ENCODE measurements around the gene CASZ1. TPM values are rescaled to one million over a fixed set of nuclear protein-coding genes. Genes with fewer than 3 reads are reported as not detected.
A peak's percentile ranks its signal among the peaks of the same experiment; 100 is the strongest.

CASZ1 gene
- total and polyA plus RNA-seq, 12 donors, result 2.5 to 35.2 (median 7.0) TPM

DNA sequence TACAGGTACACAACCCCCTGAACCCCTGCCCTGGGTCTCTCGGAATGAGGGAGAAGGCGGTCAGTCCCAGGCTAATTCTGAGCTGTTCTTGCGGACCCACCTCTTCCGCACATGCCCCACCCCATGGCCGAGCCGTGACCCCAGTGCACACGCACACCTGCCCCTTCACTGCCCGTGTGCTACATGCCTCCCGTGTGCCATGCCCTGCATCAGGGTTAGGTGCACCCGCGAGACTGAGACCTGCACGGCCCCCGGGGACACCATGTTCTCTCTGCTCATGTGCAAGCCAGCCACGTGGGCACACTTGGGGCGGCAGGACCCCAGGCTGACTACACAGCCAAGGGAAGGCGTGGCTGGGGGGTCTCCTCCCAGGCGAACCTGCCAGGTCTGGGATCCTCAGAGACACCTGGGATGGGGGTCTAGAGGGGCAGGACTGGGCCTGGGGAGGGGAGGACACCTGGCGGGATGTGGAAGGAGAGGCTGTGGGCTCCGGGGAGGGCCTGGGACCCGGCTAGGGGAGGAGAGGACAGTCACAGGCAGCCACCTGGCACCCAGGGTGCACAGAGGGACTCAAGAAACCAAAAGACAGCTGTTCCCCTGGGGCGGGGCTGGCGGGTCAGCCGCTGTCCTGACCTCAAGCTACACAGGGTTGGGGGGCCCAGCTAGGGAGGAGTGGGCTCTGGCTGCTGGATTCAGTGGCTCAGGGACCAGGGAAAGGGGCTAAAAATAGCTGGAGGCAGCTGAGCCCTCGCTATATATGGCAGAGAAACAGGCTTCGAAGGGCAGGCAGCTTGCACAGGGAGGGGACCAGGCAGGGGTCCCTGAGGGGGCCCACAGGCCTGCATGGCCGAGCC is 133.4 kb downstream of the CASZ1 start:
- Histone ChIP-seq H3K27ac (peak overlapping the region in 2 of 5 donors; percentile 74 to 82), H3K36me3 (replicated peaks in 1 of 2) (no peaks in the 10 kb centered on the region), H3K9me3 (replicated peaks in 1 of 3) (no peaks in the 10 kb centered on the region), H3K27me3 (no peaks in the 10 kb centered on the region), H3K4me3 (no peak overlapping the region), H3K4me1 (replicated peaks in 1 of 2) (peaks cover 11 to 29% of the 10 kb centered on the region in 2 donors)
- intact Hi-C loops (cut with DNase I), result no loop called here
- TF ChIP-seq CTCF (IDR thresholded peaks at IDR 0.05) (no peak), POLR2A (IDR thresholded peaks at IDR 0.05) (no peak)
- WGBS, 4 donors, result 67 to 82% (median 71%) methylated on average over 15 to 26 of the region's 26 CpGs
- no peak for DNase-seq

- no peak for DNase-seq
- Histone ChIP-seq H3K4me3 (no peak overlapping the region), H3K9me3 (replicated peaks in 1 of 3) (no peaks in the 10 kb centered on the region), H3K36me3 (replicated peaks in 1 of 2) (no peaks in the 10 kb centered on the region), H3K27ac (no peak overlapping the region), H3K4me1 (replicated peaks in 1 of 2) (peaks cover 11 to 29% of the 10 kb centered on the region in 2 donors), H3K27me3 (no peaks in the 10 kb centered on the region)
- TF ChIP-seq POLR2A (IDR thresholded peaks at IDR 0.05) (no peak), CTCF (IDR thresholded peaks at IDR 0.05) (no peak)
- 95 to 96% (median 96%) methylated on average over 8 of the region's 8 CpGs for WGBS, 4 donors
- intact Hi-C loops (cut with DNase I), result no loop called here
These were observed 134.3 kb downstream of the CASZ1 start for GRCh38 chr1:10662090-10662688.

DNA sequence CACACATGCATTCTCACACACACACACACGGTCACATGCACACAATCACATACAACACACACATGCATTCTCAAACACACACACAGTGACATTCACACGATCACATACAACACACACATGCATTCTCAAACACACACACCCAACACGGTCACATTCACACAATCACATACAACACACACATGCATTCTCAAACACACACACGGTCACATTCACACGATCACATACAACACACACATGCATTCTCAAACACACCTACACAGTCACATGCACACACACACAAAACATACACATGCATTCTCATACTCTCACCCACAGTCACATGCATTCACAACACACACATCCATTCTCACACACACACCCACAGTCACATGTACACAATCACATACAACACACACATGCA is 135.0 kb downstream of the CASZ1 start:
- Histone ChIP-seq H3K36me3 (replicated peaks in 1 of 2) (no peaks in the 10 kb centered on the region), H3K4me3 (no peak overlapping the region), H3K4me1 (replicated peaks in 1 of 2) (peaks cover 11 to 29% of the 10 kb centered on the region in 2 donors), H3K27ac (no peak overlapping the region), H3K9me3 (replicated peaks in 1 of 3) (no peaks in the 10 kb centered on the region), H3K27me3 (no peaks in the 10 kb centered on the region)
- TF ChIP-seq CTCF (IDR thresholded peaks at IDR 0.05), result no peak
- TF ChIP-seq POLR2A (IDR thresholded peaks at IDR 0.05), result no peak
- WGBS, 4 donors, result 90 to 98% (median 94%) methylated on average over 5 of the region's 5 CpGs
- intact Hi-C loops (cut with DNase I), result no loop called here
- DNase-seq, result no peak

DNA sequence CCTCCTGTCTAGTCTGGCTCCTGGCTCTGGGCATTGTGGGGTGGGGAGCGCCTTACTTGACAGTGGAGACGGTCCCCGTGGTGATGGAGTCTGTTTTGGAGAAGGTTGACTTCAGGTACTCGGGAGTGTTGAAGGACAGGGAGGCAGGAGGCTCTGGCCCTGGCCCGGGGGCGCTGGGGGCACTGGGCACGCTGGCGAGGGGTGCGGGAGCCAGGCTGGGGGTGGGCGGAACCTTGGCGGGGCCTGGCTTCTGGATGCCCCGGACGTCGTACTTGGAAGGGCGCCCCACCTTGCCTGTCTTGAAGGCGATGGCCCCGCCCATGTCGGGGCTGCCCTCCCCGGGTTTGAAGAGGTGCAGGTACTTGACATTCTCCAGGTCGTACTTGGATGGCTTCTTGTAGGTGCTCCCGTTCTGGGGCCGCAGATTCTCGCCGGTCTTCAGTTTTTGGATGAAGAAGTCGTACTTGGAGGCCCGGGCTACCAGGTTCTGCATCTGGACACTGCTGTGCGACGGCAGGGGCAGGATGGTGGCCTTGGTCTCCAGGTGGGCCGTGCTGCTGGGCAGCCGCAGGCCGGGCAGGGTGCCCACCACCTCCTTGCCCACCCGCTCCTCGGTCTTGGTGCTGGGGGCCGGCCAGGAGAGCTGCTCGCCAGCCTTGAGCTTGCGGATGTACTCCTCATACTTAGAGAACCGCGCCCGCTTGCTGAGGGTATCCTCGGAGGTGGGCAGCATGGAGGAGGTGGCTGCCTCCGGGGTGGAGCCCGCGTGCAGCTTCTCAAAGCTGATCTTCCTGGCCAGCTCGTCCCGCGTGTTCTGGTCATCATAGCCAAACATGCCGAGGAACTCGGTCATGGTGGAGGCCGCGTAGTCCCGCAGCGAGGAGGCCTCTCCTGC is 136.6 kb downstream of the CASZ1 start:
- H3K4me3 ChIP-seq, result no peak overlapping the region

More for the DNA sequence above, 136.6 kb downstream of the CASZ1 start:
- WGBS, 4 donors, result 92 to 97% (median 95%) methylated on average over 23 to 52 of the region's 52 CpGs
- Histone ChIP-seq H3K27me3 (no peaks in the 10 kb centered on the region), H3K36me3 (replicated peaks in 1 of 2) (no peaks in the 10 kb centered on the region), H3K27ac (no peak overlapping the region), H3K4me1 (replicated peaks in 1 of 2) (peaks cover 11 to 20% of the 10 kb centered on the region in 2 donors), H3K9me3 (replicated peaks in 1 of 3) (no peaks in the 10 kb centered on the region)
- DNase-seq, result no peak
- intact Hi-C loops (cut with DNase I), result no loop called here
- TF ChIP-seq CTCF (IDR thresholded peaks at IDR 0.05) (no peak), POLR2A (IDR thresholded peaks at IDR 0.05) (no peak)

All from adrenal gland (tissue), 12 donors.